ENCODE measurements around the gene MYO1H.

- TF ChIP-seq, protein P1, sequence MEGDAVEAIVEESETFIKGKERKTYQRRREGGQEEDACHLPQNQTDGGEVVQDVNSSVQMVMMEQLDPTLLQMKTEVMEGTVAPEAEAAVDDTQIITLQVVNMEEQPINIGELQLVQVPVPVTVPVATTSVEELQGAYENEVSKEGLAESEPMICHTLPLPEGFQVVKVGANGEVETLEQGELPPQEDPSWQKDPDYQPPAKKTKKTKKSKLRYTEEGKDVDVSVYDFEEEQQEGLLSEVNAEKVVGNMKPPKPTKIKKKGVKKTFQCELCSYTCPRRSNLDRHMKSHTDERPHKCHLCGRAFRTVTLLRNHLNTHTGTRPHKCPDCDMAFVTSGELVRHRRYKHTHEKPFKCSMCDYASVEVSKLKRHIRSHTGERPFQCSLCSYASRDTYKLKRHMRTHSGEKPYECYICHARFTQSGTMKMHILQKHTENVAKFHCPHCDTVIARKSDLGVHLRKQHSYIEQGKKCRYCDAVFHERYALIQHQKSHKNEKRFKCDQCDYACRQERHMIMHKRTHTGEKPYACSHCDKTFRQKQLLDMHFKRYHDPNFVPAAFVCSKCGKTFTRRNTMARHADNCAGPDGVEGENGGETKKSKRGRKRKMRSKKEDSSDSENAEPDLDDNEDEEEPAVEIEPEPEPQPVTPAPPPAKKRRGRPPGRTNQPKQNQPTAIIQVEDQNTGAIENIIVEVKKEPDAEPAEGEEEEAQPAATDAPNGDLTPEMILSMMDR (conservative IDR thresholded peaks at IDR 0.05; ENCODE audit: low read length), result no peak
- TF ChIP-seq EZH2phosphoT487 (IDR thresholded peaks at IDR 0.05; ENCODE audit: borderline replicate concordance, low read depth, low read length), result no peak
Observed at GRCh38 chr12:109357032-109357431, 9.3 kb downstream of the MYO1H start.

All from OCI-LY7 (cell line).